HG03135 (cell line): Measurements from ENCODE around the gene MTF1.
"Not testable (repeated sequence)": the region's sequence is repeated elsewhere in the genome, so short reads cannot be mapped to it uniquely, and the experiment has no call there.

Experiments
- ATAC-seq: cut with Tn5 transposase; IDR thresholded peaks from one replicate; pipeline ENCODE4 v1.9.1; 2021; ENCODE audit warnings: mild to moderate bottlenecking, moderate library complexity; ENCODE audit not compliant: unreplicated experiment

Gene MTF1

DNA sequence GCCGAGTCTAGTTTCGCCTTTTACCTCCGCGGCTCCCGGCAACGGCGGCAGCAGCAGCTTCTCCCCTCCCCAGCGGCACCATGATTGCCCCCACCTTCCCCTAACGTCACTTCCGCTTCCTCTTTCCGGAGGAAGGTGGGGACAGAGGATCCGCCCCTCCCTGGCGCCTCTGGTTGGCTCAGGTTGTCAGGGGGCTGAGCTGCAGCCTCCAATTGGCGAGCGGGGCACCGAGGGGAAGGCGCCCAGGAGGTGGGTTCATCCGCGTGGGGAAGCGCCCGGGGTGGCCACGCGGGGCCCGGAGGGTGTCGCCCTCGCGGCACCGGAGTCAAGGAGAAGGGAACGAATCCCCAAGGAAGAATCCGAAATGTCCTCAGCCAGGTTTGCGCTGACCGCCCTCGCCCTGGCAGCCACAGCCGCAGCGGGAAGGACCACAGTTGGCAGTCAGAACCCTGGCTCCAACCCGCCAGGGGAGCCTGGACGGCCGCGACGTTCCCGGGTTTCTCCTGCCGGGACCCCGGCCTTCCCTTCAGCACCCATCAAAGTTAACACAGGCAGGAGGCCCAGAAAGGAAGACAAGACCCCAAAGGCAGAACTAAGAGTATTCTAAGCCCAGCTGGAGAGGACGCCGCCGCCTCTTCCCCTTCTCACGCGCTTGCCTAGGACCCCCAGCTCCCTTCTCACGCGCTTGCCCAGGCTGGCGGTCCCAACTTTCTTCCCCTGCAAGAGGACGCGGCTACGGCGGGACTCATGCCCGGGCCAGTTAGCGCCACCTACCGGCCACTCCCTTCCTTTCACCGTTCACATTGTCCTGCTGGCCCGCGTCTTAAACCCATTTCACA, at the start of gene MTF1:
MTF1 (minus strand) TSS at position 86 of the 839 bp plus-strand sequence. CDS start 1,934 bp downstream, outside the sequence.
- ATAC-seq, result peak; percentile 89

DNA sequence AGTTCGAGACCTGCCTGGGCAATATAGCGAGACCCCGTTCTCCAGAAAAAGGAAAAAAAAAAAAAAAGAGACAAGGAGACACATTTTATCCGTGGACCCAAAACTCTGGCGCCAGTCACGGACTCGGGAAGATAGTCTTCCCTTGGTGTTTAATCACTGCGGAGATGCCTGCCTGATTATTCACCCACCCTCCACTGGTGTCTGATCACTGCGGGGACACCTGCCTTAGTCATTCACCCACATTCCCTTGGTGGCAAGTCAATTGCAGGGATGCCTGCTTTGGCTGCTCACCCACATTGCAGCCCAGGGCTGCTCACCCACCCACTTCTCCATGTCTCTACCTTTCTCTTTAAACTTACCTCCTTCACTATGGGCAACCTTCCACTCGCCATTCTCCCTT, 49.1 kb upstream of the MTF1 start:
- not testable (repeated sequence) for ATAC-seq

DNA sequence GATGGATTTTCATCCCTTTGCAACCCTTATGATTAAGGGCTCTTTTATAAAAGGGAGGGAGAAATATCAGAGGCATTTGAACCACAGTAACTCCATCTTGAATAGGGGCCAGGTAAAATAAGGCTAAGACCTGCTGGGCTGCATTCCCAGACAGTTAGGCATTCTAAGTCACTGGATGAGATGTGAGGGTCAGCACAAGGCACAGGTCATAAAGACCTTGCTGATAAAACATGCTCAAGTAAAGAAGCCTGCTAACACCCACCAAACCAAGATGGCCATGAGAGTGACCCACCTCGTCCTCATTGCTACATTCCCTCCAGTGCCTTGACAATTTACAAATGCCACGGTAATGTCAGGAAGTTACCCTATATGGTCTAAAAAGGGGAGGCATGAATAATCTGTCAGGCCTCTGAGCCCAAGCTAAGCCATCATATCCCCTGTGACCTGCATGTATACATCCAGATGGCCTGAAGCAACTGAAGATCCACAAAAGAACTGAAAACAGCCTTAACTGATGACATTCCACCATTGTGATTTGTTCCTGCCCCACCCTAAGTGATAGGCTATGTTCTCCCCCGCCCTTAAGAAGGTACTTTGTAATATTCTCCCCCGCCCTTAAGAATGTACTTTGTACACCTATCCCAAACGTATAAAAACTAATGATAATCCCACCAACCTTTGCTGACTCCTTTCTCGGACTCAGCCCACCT, 48.2 kb upstream of the MTF1 start:
- ATAC-seq, result not testable (repeated sequence)

DNA sequence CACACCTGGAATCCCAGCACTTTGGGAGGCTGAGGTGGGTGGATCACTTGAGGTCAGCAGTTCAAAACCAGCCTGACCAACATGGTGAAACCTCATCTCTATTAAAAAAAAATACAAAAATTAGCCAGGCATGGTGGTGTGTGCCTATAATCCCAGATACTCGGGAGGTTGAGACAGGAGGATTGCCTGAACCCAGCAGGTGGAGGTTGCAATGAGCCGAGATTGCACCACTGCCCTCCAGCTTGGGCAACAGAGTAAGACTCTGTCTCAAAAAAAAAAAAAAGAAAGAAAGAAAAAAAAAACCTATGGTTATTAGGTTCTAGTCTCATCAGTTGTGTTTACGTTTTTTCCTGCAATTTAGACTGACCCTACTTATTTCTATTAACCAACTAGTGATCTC, 47.2 kb upstream of the MTF1 start:
- not testable (repeated sequence) for ATAC-seq

DNA sequence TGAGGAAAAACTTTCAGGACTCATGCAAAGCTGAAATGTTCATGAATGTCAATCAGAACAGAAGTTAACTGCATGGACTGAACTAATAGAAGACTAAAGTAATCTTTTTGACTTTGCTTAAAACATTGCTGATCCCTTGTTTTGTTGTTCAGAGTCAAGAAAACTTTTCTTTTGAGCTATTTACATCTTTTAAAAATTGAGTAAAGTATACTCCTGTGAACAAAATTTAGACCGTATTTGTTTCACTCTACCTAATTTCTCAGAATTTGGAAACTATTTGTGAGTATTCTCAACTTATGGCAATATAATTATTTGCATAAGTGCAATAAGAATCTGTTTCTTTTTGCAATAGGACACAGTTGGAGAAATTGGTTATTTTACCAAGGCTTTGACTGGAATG, 46.3 kb upstream of the MTF1 start:
- ATAC-seq, result no peak

DNA sequence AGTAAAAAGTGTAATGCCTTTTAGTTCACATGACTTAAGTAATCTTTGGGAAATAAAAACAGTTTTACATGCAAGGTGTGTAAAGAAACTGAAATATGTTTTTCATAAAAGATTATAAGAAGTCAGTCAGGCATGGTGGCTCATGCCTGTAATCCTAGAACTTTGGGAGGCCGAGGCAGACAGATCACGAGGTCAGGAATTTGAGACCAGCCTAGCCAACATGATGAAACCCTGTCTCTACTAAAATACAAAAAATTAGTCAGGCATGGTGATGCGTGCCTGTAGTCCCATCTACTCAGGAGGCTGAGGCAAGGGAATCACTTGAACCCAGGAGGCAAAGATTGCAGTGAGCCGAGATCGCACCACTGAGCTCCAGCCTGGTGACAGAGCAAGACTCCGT, 44.5 kb upstream of the MTF1 start:
- ATAC-seq, result not testable (repeated sequence)

DNA sequence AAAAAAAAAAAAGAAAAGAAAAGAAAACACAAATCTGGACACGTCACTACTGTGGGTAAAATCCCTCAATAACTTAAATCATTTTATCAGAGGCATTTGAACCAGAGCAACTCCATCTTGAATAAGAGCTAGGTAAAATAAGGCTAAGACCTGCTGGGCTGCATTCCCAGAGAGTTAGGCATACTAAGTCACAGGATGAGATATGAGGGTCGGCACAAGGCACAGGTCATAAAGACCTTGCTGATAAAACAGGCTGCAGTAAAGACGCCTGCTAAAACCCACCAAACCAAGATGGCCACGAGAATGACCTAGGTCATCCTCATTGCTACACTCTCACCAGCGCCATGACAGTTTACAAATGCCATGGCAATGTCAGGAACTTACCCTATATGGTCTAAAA, 43.6 kb upstream of the MTF1 start:
- no peak for ATAC-seq

DNA sequence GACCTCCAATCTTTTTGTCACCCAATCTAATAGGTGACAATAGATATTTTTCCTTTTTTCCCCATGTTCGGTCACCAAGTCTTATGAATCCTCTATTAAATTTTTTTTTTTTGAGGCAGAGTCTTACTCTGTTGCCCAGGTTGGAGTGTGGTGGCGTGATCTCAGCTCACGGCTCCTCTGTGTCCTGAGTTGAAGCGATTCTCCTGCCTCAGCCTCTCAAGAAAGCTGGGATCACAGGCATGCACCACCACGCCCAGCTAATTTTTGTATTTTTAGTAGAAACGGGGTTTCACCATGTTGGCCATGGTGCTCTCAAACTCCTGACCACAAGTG, 42.5 kb upstream of the MTF1 start:
- ATAC-seq, result no peak

DNA sequence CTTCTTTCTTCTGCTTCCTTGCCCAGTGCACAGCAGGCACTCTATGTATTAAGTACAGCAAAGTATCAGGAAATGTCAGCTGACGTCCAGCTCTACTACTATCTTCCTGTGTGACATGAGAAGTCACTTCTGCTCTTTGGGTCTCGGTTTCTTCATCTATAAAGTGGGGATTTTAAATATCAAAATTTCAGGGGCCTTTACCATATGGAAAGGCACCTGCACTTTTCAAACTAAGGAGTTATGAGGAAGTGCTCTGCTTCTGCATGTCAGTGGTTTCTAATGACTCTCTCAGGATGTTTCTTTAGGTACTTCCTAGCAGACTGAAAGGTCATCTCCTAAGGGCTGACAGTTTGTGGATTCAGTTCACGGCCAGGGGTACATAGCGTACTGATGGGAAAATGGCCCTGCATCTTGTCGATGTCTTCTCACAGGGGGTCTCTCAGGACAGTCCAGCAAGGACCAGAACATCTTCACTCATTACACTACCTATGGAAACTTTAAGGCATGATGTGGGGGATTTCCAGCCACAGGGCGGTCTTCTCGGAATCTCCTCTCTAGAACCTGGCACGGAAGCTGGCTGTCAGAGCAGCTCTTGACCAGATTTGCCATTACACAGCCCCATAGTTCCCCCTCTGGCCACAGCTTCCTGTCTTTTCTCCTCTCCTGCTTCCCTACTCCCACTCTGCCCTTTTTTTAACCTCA, 42.0 kb upstream of the MTF1 start:
- ATAC-seq, result peak; percentile 73

DNA sequence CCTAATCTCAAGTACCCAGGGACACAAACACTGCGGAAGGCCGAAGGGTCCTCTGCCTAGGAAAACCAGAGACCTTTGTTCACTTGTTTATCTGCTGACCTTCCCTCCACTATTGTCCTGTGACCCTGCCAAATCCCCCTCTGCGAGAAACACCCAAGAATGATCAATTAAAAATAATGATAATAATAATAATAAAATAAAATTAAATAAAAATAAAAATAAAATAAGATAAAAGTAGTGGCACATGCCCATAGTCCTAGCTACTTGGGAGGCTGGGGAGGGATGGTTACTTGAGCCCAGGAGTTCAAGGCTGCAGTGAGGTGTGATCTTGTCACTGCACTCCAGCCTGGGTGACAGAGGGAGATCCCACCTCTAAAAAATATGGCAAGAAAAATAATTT, 38.2 kb upstream of the MTF1 start:
- not testable (repeated sequence) for ATAC-seq

DNA sequence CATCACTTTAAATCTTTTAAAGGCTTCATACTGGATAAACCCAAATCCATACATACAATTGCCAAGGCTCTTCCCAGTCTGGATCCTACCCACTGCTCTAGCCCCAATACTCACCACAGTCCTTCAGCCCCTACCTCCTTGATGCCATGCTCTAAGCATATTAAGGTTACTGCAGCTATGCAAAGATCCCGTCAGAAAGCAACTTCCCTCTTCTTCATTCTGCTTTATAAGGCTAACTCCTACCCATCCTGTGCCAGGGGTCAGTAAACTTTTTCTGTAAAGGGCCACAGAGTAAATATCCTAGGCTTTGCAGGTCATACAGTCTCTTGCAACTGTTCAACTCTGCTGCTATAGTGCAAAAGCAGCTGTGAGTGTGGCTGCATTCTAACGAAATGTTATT, 34.3 kb upstream of the MTF1 start:
- ATAC-seq, result no peak

DNA sequence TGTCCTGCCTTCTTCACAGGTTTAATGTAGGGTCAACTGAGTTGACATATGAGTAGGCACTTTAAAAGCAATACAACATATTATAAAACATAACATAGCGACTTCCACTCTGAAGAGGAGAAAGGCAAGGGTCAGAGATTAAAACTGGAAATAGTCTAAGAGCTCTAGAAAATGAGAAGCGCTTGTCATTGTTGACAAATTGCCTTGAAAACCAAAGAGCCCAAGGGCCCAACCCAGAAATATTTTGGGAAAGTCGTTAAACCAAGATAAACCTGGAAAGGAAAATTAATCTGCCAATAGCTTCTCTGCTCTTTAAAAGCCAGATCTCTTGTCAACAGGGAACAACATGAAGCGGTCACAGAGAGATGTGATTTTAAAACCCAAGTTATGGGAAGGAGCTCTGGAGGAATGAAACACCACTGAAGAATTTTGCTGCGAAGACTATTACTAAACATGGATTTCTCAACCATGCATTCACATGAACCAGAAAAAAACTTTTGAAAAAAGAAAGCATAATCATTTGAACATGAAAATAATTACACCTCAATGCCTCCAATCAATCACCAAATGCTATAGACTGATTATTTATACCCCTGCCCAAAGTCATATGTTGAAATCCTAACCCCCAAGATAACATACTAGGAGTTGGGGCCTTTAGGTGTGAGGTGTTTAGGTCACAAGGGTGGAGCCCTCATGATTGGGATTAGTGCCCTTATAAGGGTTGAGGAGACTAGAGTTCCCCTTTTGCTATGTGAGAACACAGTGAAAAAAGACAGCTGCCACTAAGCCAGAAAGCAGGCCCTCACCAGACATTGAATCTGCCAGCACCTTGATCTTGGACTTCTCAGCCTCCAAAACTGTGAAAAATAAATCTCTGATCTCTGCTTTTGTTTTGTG, 33.0 kb upstream of the MTF1 start:
- no peak for ATAC-seq

DNA sequence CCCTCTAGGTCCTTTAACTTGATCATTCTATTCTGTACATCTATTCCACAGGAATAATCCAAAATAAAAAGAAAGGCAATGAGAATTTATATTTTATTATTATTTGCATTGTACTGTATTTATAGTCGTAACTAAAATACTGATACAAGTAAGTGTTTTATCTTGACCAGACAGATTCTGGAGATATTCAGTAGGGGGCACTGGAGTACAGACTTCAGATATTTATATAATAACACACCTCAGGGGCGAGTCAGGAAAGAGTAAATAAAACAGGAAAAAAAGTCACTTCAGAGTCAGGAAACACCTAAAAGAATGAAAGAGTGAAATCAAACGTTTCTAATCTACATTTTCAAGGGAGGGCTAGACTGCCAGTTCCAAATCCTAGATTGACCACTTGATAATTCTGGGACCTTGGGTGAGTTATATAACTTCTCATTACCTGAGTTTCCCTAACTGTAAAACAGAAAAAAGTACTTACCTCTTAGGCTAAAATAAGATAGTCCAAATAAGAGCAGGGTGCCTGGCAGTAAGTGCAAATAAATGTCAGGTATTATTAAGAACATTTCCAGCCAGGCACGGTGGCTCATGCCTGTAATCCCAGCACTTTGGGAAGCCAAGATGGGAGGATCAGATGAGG, 31.1 kb upstream of the MTF1 start:
- ATAC-seq, result no peak

DNA sequence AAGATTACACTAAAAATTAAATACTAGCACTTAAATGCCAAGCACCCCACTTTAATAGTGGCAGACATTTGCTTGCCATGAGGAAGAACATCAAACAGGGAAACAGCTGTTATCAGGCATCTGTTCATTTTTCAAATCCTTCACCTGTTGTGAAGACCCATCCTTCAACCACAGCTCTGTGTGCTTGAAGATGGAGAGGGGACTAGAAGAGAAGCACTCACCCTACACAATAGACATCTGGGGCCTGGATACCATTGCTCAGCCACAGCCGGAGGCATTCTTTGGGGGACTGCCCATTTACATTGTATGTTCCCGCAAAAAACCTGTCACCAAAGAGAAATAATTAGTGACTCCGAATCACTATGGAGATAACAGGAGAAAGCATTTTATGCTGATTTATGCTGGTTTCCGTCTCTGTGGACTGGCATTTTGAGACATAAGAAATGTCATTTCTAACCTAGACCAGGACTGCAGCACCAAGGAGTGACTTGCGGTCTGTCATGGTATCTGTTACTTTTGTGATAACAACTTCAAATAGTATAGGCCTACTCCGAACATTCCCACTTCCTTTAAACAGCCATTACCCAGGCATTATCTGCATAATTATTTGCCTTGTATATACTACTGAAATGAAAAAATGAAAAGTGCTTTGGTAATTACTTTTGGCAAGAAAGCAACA, 28.8 kb upstream of the MTF1 start:
- ATAC-seq, result no peak

DNA sequence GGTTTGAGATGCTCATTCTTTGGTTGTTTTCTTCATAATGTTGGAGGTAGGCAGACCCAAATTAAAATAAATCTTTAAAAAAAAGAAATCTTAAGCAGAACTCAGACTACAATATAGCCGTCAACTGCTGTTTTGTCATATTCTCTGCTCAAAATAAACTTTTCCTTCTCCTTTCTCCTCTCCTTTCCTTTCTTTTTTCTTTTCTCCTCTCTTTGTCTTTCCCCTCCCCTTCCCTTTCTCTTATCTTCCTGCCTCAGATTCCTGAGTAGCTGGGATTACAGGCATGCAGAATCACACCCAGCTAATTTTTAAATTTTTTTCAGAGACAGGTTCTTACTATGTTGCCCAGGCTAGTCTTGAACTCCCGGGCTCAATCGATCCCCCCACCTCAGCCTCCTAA, 24.8 kb upstream of the MTF1 start:
- no peak for ATAC-seq

DNA sequence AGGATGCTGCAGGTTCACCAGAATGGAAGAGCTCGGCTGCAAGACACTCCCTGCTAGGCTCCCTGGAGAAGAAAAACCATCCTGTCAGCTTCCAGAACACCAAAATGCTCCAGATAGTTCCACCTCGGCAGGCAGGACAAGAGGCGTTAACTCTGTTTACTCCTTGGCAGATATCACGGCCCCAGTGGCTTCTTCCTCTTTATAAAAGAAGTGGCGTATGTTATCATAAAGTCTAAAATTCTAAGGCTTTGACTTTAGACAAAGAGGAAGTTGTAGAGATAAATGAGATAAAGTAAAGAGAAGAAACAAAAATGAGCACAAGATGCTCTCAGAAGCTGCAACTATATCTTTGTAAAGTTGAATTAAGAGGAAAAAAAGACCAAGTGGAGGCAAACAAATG, 24.3 kb upstream of the MTF1 start:
- ATAC-seq, result no peak

DNA sequence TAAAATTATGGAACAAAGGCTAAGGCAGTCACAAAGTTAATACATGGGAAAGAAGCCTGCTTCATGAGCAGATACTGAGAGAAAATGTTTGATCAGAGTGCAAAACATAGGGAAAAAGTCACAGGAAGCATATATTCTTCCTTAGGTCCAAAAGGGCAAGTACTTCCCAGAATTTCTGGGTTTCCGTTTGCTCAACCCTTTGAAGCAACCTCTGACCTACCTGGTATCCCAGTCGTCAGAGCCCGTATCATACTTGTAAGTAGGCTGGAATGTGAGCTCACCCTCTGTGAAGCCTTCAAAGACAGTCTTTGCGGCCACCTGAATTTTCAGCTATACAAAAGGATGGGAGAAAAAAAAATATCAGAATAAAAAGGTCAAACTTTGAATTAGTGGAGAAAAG, 20.5 kb upstream of the MTF1 start:
- no peak for ATAC-seq

DNA sequence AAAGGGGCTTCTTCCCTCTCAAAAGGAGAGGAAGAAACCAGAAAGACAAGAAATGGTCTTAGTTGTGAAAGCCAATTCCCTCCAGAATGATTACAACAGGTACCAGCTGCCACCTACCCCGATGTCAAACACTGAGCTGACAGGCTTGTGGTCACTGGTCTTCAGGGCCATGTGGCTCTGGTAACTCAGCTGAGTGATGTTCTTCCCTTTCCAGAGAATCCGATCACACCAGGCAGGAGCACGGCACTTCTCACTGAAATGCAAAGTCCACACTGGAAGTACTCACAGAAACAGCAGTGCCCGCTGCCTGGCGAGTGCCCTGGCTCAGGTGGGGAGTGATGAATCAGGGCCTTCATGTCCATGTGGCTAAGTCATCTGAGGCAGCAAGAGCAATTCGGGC, 18.7 kb upstream of the MTF1 start:
- no peak for ATAC-seq

DNA sequence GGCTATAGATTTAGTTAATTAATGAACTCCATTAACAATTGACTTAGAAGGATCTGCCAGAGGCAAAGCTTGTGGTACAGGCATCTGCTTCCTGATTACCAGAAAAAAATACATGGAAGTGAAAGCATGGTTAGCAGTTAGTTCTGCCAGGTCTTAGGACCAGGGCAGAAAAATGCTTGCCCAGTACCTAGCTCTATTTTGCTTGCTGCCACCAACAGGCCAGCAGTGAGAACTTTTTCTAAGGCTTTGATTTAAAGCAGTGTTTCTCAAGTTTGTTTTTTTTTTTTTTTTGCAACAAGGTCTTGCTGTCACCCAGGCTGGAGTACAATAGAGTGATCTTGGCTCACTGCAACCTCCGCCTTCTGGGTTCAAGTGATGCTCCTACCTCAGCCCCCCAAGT, 16.4 kb upstream of the MTF1 start:
- ATAC-seq, result no peak

DNA sequence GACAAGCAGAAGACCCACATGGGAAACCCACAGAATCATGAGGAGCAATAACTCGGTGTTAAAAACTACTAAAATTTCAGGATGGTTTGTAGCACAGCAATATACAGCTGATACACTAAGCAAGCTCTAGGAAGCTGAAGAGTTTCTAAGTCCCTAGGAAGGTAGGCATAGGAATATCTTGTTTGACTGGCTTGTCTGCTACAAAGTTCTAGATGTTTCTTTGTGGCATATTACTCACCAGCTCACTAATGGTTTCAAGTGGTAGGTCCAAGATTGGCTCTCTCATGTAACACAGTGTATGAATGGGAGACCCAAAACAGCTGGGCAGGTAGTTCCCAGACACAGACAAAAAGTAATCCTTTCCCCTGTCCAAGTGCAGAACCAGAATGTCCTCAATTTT, 13.3 kb upstream of the MTF1 start:
- ATAC-seq, result no peak
